WTC11 (cell line): ENCODE measurements around the gene CMTM6. TPM values are rescaled to one million over a fixed set of nuclear protein-coding genes. Genes with fewer than 3 reads are reported as not detected.

Experiments
- ATAC-seq: fragments of 200-7000 bp; cut with Tn5 transposase; 2 replicates; pipeline ENCODE4 v1.10.0; 2021; ENCODE audit warnings: mild to moderate bottlenecking, moderate library complexity
- CTCF ChIA-PET: fragments of 300-600 bp; sonication (Branson Sonifier 250); formaldehyde crosslinking; loops from one replicate; lab custom pipeline; 2021; ENCODE audit warnings: antibody characterized with exemption; lab: Charles Lee
- POLR2A ChIA-PET: fragments of 350-600 bp; sonication (Branson Sonifier 250); formaldehyde crosslinking; loops from one replicate; lab custom pipeline; 2021; ENCODE audit warnings: antibody characterized with exemption; lab: Charles Lee
- DNase-seq: peaks from one replicate; pipeline ENCODE4 v3.0.0; 2021; ENCODE audit warnings: low spot score
- H3K27ac Mint-ChIP-seq: 2 replicates; pipeline ENCODE4 v1.8.0; 2021; ENCODE audit warnings: mixed read lengths
- H3K27me3 Mint-ChIP-seq: 2 replicates; pipeline ENCODE4 v1.8.0; 2021; ENCODE audit warnings: low read depth, mild to moderate bottlenecking, moderate library complexity, mixed read lengths
- H3K36me3 Mint-ChIP-seq: 2 replicates; pipeline ENCODE4 v1.8.0; 2021; ENCODE audit warnings: mixed read lengths
- H3K4me1 Mint-ChIP-seq: 2 replicates; pipeline ENCODE4 v1.8.0; 2022; ENCODE audit warnings: mixed read lengths
- H3K4me3 Mint-ChIP-seq: 2 replicates; pipeline ENCODE4 v1.8.0; 2021; ENCODE audit warnings: mild to moderate bottlenecking, moderate library complexity, mixed read lengths
- H3K9me3 Mint-ChIP-seq: 2 replicates; pipeline ENCODE4 v1.8.0; 2021; ENCODE audit warnings: mixed read lengths
- CREB1 ChIP-seq: sonication (generic); formaldehyde crosslinking; IDR thresholded peaks from 2 replicates; pipeline ENCODE4 v1.8.0; 2023; ENCODE audit warnings: mild to moderate bottlenecking, missing genetic modification reagents
- CREM ChIP-seq: sonication (generic); formaldehyde crosslinking; IDR thresholded peaks from 2 replicates; pipeline ENCODE4 v1.8.1; 2022; ENCODE audit warnings: mild to moderate bottlenecking, missing genetic modification reagents, moderate library complexity
- ELF4 ChIP-seq: sonication (generic); formaldehyde crosslinking; IDR thresholded peaks from 2 replicates; pipeline ENCODE4 v1.8.1; 2022; ENCODE audit warnings: low read depth, mild to moderate bottlenecking, moderate library complexity, missing genetic modification reagents
- FOXP1 ChIP-seq: sonication (generic); formaldehyde crosslinking; IDR thresholded peaks from 2 replicates; pipeline ENCODE4 v1.8.0; 2022; ENCODE audit warnings: missing genetic modification reagents, mild to moderate bottlenecking, moderate library complexity, borderline replicate concordance
- GRHL2 ChIP-seq: fragments of 250-450 bp; sonication (Bioruptor Pico); IDR thresholded peaks from 2 replicates; pipeline ENCODE4 v1.8.0; 2022; ENCODE audit warnings: mild to moderate bottlenecking, moderate library complexity; ENCODE audit not compliant: insufficient replicate concordance, severe bottlenecking
- GTF2I ChIP-seq: fragments of 250-450 bp; sonication (Bioruptor Pico); conservative IDR thresholded peaks from 2 replicates; pipeline ENCODE4 v1.4.0; 2021; ENCODE audit warnings: mild to moderate bottlenecking
- IRF2 ChIP-seq: sonication (generic); formaldehyde crosslinking; IDR thresholded peaks from 2 replicates; pipeline ENCODE4 v1.8.0; 2022; ENCODE audit warnings: low read depth, missing genetic modification reagents, borderline replicate concordance
- JAZF1 ChIP-seq: fragments of 250-450 bp; sonication (Bioruptor Pico); IDR thresholded peaks from 2 replicates; pipeline ENCODE4 v1.9.0; 2021; ENCODE audit warnings: moderate library complexity, mild to moderate bottlenecking, inconsistent platforms
- KAT7 ChIP-seq: sonication (generic); formaldehyde crosslinking; IDR thresholded peaks from 2 replicates; pipeline ENCODE4 v1.8.1; 2023; ENCODE audit warnings: missing genetic modification reagents, mild to moderate bottlenecking, borderline replicate concordance
- MXD4 ChIP-seq: fragments of 250-450 bp; sonication (Bioruptor Pico); IDR thresholded peaks from 2 replicates; pipeline ENCODE4 v1.8.0; 2021; ENCODE audit warnings: mild to moderate bottlenecking, moderate library complexity, borderline replicate concordance
- MYBL2 ChIP-seq: sonication (generic); formaldehyde crosslinking; IDR thresholded peaks from 2 replicates; pipeline ENCODE4 v1.8.1; 2023; ENCODE audit warnings: mild to moderate bottlenecking, moderate library complexity, missing genetic modification reagents
- NFATC4 ChIP-seq: fragments of 250-450 bp; sonication (Bioruptor Pico); IDR thresholded peaks from 2 replicates; pipeline ENCODE4 v1.9.0; 2021; ENCODE audit warnings: mild to moderate bottlenecking
- NFE2L1 ChIP-seq: sonication (generic); formaldehyde crosslinking; IDR thresholded peaks from 2 replicates; pipeline ENCODE4 v1.8.1; 2023; ENCODE audit warnings: missing genetic modification reagents
- NR3C1 ChIP-seq: sonication (generic); formaldehyde crosslinking; conservative IDR thresholded peaks from 2 replicates; pipeline ENCODE4 v1.8.1; 2023; ENCODE audit warnings: low read depth, mild to moderate bottlenecking, missing genetic modification reagents
- RORB ChIP-seq: fragments of 250-450 bp; sonication (Bioruptor Pico); IDR thresholded peaks from 2 replicates; pipeline ENCODE4 v1.9.0; 2021; ENCODE audit warnings: mild to moderate bottlenecking
- SOX15 ChIP-seq: fragments of 250-450 bp; sonication (Bioruptor Pico); IDR thresholded peaks from 2 replicates; pipeline ENCODE4 v1.9.0; 2021; ENCODE audit warnings: mild to moderate bottlenecking
- TEAD4 ChIP-seq: sonication (generic); formaldehyde crosslinking; IDR thresholded peaks from 2 replicates; pipeline ENCODE4 v1.8.0; 2022; ENCODE audit warnings: mild to moderate bottlenecking, missing genetic modification reagents
- ZNF423 ChIP-seq: fragments of 250-450 bp; sonication (Bioruptor Pico); IDR thresholded peaks from 2 replicates; pipeline ENCODE4 v2.1.2; 2022; ENCODE audit warnings: mild to moderate bottlenecking, moderate library complexity
- total RNA-seq: library from RNA; stranded (reverse); gene quantifications from 3 replicates; pipeline ENCODE4 v1.2.3, GENCODE V29; 2021
- TF ChIP-seq, protein P1 (sequence below): fragments of 200-600 bp; IDR thresholded peaks from 2 replicates; pipeline ENCODE4 v1.8.0; 2022; ENCODE audit warnings: antibody characterized with exemption
- TF ChIP-seq, protein P2 (sequence below): sonication (generic); formaldehyde crosslinking; IDR thresholded peaks from 2 replicates; pipeline ENCODE4 v1.8.0; 2022; ENCODE audit warnings: mild to moderate bottlenecking, missing genetic modification reagents
- TF ChIP-seq, protein P3 (sequence below): sonication (generic); formaldehyde crosslinking; IDR thresholded peaks from 2 replicates; pipeline ENCODE4 v1.8.0; 2022; ENCODE audit warnings: missing genetic modification reagents
- TF ChIP-seq, protein P4 (sequence below): fragments of 250-450 bp; sonication (Bioruptor Pico); conservative IDR thresholded peaks from 2 replicates; pipeline ENCODE4 v1.9.0; 2021; ENCODE audit warnings: mild to moderate bottlenecking
- TF ChIP-seq, protein P5 (sequence below): sonication (generic); formaldehyde crosslinking; IDR thresholded peaks from 2 replicates; pipeline ENCODE4 v1.8.1; 2022; ENCODE audit warnings: missing genetic modification reagents, borderline replicate concordance

The CMTM6 gene
- total RNA-seq, 1 experiment from 2014 or later = 42.3 TPM

DNA sequence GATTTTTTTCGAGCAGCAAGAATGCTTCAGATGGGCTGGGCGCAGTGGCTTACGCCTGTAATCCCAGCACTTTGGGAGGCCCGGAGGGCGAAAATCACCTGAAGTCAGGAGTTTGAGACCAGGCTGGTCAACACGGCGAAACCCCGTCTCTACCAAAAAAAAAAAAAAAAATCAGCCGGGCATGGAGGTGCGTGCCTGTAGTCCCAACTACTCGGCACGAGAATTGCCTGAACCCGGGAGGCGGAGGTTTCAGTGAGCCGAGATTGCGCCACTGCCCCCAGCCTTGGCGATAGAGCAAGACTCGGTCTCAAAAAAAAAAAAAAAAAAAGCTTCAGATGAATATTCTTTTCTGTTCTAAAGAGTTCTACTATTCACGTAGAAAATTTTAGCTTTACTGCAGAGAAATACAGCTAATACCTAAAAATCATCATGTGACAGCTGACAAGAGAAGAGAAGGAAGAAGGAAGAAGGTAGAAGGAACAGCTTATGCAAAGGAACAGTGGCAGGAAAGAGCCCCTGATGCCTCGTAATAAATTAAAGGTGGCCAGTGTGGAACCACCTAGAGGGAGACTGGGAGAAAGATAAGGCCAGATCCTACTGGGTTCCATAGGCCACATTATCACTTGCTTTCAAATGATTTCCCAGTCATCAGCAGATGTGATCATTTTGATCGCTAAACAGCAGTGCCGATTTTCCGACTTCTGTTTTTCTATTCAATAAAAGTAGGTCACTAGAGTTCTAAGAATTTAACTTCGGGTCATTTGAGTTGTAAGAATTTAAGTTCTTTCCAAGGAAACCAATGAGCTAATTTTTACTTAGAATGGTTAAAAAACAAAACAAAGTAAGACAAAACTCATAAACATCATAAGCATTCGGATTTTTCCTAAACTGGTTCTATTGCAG lies 1.5 kb downstream of the CMTM6 start (continued):
- TF ChIP-seq, protein P1, sequence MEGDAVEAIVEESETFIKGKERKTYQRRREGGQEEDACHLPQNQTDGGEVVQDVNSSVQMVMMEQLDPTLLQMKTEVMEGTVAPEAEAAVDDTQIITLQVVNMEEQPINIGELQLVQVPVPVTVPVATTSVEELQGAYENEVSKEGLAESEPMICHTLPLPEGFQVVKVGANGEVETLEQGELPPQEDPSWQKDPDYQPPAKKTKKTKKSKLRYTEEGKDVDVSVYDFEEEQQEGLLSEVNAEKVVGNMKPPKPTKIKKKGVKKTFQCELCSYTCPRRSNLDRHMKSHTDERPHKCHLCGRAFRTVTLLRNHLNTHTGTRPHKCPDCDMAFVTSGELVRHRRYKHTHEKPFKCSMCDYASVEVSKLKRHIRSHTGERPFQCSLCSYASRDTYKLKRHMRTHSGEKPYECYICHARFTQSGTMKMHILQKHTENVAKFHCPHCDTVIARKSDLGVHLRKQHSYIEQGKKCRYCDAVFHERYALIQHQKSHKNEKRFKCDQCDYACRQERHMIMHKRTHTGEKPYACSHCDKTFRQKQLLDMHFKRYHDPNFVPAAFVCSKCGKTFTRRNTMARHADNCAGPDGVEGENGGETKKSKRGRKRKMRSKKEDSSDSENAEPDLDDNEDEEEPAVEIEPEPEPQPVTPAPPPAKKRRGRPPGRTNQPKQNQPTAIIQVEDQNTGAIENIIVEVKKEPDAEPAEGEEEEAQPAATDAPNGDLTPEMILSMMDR = no peak
- TF ChIP-seq, all 79 proteins: peak for 0

DNA sequence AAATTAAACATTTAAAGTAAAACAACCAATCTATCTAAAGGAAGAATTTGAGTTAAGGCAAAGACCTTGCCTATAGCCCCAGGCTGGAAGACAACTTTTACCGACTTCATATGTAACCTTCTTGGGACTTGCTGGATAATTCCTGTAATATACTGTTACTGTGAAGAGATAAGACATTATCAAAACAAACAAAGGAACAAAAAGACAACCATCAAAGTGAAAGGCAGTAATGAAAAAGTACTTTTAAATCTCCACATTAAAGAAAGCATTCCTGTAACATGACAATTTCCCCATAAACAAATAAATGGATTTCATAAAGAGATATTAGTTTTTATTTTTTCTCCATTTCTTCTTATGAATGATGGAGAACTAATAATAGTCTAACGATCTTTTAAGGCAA lies 2.4 kb downstream of the CMTM6 start:
- POLR2A ChIA-PET = no interaction called here
- peaks cover 32% of the 10 kb centered on the region for H3K4me1 Mint-ChIP-seq

DNA sequence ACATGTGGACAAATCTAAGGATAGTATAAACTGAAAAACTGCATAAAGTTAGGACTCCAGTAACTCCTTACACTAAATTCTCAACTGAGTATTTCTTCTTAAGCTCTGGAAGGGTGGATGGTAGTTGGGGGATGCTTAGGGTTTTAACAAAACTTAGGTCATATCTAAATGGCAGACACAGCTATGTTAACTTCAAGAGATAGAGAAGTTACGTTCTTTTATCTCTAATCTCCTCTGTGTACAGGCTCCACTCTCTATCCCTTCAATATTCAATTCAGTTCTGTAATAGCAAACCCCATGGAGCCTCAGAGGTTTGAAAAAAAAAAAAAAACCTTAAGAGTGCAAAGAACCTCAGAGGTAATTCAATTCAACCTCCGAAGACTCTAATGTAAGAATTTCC lies 3.1 kb downstream of the CMTM6 start:
- ChIA-PET CTCF (interaction anchor here (1.0 kb wide), 1 partner anchor 32 kb away, joined by 5 read pairs; no protein-coding TSS in a partner anchor), POLR2A (no interaction called here)
- TF ChIP-seq NR3C1 = no peak
- TF ChIP-seq JAZF1 (CRISPR knock-in tag) = no peak
- no peak for TF ChIP-seq CREB1 (CRISPR knock-in tag)
- no peak for TF ChIP-seq RORB
- TF ChIP-seq, protein P2, sequence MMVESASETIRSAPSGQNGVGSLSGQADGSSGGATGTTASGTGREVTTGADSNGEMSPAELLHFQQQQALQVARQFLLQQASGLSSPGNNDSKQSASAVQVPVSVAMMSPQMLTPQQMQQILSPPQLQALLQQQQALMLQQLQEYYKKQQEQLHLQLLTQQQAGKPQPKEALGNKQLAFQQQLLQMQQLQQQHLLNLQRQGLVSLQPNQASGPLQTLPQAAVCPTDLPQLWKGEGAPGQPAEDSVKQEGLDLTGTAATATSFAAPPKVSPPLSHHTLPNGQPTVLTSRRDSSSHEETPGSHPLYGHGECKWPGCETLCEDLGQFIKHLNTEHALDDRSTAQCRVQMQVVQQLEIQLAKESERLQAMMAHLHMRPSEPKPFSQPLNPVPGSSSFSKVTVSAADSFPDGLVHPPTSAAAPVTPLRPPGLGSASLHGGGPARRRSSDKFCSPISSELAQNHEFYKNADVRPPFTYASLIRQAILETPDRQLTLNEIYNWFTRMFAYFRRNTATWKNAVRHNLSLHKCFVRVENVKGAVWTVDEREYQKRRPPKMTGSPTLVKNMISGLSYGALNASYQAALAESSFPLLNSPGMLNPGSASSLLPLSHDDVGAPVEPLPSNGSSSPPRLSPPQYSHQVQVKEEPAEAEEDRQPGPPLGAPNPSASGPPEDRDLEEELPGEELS (CRISPR knock-in tag) = no peak
- no peak for TF ChIP-seq CREM (CRISPR knock-in tag)
- TF ChIP-seq, protein P3, sequence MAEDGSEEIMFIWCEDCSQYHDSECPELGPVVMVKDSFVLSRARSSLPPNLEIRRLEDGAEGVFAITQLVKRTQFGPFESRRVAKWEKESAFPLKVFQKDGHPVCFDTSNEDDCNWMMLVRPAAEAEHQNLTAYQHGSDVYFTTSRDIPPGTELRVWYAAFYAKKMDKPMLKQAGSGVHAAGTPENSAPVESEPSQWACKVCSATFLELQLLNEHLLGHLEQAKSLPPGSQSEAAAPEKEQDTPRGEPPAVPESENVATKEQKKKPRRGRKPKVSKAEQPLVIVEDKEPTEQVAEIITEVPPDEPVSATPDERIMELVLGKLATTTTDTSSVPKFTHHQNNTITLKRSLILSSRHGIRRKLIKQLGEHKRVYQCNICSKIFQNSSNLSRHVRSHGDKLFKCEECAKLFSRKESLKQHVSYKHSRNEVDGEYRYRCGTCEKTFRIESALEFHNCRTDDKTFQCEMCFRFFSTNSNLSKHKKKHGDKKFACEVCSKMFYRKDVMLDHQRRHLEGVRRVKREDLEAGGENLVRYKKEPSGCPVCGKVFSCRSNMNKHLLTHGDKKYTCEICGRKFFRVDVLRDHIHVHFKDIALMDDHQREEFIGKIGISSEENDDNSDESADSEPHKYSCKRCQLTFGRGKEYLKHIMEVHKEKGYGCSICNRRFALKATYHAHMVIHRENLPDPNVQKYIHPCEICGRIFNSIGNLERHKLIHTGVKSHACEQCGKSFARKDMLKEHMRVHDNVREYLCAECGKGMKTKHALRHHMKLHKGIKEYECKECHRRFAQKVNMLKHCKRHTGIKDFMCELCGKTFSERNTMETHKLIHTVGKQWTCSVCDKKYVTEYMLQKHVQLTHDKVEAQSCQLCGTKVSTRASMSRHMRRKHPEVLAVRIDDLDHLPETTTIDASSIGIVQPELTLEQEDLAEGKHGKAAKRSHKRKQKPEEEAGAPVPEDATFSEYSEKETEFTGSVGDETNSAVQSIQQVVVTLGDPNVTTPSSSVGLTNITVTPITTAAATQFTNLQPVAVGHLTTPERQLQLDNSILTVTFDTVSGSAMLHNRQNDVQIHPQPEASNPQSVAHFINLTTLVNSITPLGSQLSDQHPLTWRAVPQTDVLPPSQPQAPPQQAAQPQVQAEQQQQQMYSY (CRISPR knock-in tag) = no peak
- TF ChIP-seq GRHL2 (CRISPR knock-in tag) = no peak
- TF ChIP-seq, protein P4, sequence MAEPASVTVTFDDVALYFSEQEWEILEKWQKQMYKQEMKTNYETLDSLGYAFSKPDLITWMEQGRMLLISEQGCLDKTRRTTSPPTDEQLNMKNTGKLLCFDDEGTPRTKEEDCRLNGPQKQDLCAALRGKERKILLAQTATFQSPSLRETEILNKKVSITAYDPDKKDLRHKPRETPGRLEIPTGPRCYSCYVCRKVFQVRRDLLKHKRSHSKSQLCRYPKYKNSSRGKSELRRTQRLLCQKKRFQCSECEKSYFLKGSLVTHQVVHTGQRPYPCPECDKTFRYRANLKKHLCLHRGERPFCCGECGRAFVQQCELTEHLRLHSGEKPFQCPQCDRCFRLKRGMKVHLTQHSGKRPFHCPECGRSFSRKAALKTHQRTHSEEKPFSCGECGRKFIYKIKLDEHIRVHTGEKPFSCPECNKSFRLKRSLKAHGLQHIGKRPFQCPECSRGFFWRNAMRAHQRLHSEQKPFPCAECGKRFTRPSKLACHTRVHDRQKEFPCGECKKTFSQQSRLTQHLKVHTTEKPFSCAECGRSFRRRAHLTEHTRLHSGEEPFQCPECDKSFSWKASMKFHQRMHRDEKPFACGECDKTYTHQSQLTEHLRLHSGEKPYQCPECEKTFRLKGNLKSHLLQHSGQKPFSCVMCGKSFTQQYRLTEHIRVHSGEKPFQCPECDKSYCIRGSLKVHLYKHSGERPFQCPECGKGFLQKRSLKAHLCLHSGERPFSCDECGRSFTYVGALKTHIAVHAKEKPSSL (CRISPR knock-in tag) = no peak
- TF ChIP-seq, protein P5, sequence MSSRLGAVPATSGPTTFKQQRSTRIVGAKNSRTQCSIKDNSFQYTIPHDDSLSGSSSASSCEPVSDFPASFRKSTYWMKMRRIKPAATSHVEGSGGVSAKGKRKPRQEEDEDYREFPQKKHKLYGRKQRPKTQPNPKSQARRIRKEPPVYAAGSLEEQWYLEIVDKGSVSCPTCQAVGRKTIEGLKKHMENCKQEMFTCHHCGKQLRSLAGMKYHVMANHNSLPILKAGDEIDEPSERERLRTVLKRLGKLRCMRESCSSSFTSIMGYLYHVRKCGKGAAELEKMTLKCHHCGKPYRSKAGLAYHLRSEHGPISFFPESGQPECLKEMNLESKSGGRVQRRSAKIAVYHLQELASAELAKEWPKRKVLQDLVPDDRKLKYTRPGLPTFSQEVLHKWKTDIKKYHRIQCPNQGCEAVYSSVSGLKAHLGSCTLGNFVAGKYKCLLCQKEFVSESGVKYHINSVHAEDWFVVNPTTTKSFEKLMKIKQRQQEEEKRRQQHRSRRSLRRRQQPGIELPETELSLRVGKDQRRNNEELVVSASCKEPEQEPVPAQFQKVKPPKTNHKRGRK = no peak
- no peak for TF ChIP-seq NFE2L1
- no peak for TF ChIP-seq MXD4 (CRISPR knock-in tag)
- TF ChIP-seq FOXP1 (CRISPR knock-in tag) = no peak
- no peak for TF ChIP-seq ELF4
- H3K27me3 Mint-ChIP-seq = no peaks in the 10 kb centered on the region
- H3K4me1 Mint-ChIP-seq = peaks cover 32% of the 10 kb centered on the region
- ATAC-seq (no peak), DNase-seq (no peak)
- peaks cover 3% of the 10 kb centered on the region for H3K36me3 Mint-ChIP-seq
- peaks cover 3% of the 10 kb centered on the region; the same call in 1 of the 2 replicates for H3K9me3 Mint-ChIP-seq
- H3K27ac Mint-ChIP-seq = no peak overlapping the region
- H3K4me3 Mint-ChIP-seq = no peak overlapping the region

More for the DNA sequence above, 2.4 kb downstream of the CMTM6 start:
- DNase-seq = no peak
- CTCF ChIA-PET = interaction anchor here (1.0 kb wide), 1 partner anchor 32 kb away, joined by 5 read pairs; no protein-coding TSS in a partner anchor
- no peak for ATAC-seq
- Mint-ChIP-seq H3K27ac (no peak overlapping the region), H3K36me3 (peaks cover 3% of the 10 kb centered on the region), H3K9me3 (peaks cover 3% of the 10 kb centered on the region; the same call in 1 of the 2 replicates), H3K4me3 (no peak overlapping the region), H3K27me3 (no peaks in the 10 kb centered on the region)
- TF ChIP-seq IRF2 = no peak
- TF ChIP-seq TEAD4 = no peak
- no peak for TF ChIP-seq GTF2I
- no peak for TF ChIP-seq MYBL2 (CRISPR knock-in tag)
- no peak for TF ChIP-seq SOX15 (CRISPR knock-in tag)
- no peak for TF ChIP-seq NFATC4
- TF ChIP-seq KAT7 = no peak
- no peak for TF ChIP-seq ZNF423 (CRISPR knock-in tag)
